Measurements from ENCODE around the gene ZNF385A.

The ZNF385A gene

DNA sequence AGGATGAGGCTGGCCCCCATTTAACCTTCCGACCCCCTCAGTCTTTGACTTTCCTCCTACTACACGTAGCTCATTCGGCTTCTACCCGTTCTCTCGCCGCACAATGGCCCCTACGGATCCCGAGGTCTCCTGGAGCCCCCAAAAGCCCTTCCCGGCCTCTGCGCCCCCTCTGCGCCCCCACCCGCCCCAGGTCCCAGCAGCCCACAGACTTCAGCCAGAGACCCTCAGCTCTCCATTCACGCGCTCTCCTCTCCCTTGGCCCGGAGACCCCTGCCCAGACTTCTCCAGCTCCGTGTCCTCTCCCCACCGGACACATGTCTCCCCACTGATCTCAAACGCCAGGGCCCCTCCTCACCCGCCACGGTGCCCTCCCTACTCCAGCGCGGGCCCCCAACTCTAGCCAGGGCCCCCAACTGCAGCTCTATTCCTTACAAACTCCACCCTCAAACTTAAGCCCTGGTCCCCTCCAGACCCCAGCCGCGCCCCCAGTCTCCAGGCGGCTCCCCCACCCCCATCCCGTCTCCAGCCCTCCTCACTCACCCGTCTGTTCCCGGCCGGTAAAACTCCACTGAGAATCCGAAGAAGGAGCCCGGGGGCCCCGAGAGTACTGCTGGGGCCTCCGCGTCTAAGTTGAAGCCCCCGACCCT lies 34.0 kb upstream of the ZNF385A start:
- Histone ChIP-seq H2AFZ (ENCODE audit: low read length) (no peak overlapping the region), H3K9me3 (ENCODE audit: low read length) (no peaks in the 10 kb centered on the region), H3F3A (ENCODE audit: insufficient read depth, low read length) (no peaks in the 10 kb centered on the region), H4K20me1 (ENCODE audit: insufficient read depth, low read length) (no peaks in the 10 kb centered on the region), H3K4me3 (ENCODE audit: low read depth, low read length, poor library complexity, severe bottlenecking) (no peak overlapping the region), H3K79me2 (ENCODE audit: insufficient read depth, low read length) (no peaks in the 10 kb centered on the region), H3K4me2 (ENCODE audit: low read length) (no peak overlapping the region), H3K27me3 (ENCODE audit: insufficient read depth, low read length) (peaks cover 16% of the 10 kb centered on the region; the same call in 1 of the 2 replicates), H3K4me1 (ENCODE audit: insufficient read depth, low read length, severe bottlenecking) (peaks cover under 1% of the 10 kb centered on the region), H3K27ac (ENCODE audit: low read depth, low read length, poor library complexity, severe bottlenecking) (no peak overlapping the region), H3K9ac (ENCODE audit: low read length) (no peak overlapping the region), H3K36me3 (ENCODE audit: insufficient read depth, low read length) (no peaks in the 10 kb centered on the region), H3K9me2 (ENCODE audit: low read depth, low read length) (no peaks in the 10 kb centered on the region)
- TF ChIP-seq EZH2 (IDR thresholded peaks at IDR 0.05; ENCODE audit: borderline replicate concordance, low read length) = no peak
- TF ChIP-seq, protein P1, sequence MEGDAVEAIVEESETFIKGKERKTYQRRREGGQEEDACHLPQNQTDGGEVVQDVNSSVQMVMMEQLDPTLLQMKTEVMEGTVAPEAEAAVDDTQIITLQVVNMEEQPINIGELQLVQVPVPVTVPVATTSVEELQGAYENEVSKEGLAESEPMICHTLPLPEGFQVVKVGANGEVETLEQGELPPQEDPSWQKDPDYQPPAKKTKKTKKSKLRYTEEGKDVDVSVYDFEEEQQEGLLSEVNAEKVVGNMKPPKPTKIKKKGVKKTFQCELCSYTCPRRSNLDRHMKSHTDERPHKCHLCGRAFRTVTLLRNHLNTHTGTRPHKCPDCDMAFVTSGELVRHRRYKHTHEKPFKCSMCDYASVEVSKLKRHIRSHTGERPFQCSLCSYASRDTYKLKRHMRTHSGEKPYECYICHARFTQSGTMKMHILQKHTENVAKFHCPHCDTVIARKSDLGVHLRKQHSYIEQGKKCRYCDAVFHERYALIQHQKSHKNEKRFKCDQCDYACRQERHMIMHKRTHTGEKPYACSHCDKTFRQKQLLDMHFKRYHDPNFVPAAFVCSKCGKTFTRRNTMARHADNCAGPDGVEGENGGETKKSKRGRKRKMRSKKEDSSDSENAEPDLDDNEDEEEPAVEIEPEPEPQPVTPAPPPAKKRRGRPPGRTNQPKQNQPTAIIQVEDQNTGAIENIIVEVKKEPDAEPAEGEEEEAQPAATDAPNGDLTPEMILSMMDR (IDR thresholded peaks at IDR 0.05; ENCODE audit: low read length) = no peak

DNA sequence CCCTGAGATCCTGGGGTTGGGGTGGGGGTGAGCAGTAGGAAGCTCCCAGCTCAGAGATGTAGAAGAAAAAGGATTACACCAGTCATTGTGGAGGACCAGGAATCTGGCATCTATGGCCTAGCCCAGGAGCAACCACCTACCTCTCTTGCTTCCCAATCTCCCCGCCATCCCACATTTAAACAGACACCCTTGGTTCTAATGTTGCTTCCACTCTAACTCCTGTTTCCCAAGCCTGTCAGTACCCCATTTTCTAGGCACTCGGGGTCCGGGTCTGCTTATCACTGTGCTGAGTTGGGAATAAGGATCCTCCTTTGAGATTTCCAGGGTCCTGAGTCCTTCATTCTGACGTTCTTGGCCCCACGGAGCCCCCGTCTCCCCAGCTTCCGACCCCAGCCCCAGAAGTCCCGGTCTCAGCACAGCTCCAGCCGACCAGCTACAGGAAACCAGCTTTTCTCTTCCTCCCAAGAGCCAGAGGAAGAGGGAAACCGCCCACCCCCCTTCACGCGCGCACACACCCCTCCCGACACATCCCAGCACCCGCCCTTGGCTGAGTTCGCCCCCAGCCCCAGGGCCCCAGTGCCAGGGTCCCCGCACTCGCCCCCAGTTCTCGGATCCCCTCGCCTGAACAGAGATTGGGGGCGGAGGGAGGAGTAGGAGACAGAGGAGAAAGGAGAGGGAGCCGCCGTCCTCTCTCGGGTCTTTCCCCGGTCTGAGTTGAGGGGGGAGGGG lies 33.3 kb upstream of the ZNF385A start:
- Histone ChIP-seq H3F3A (ENCODE audit: insufficient read depth, low read length) (no peaks in the 10 kb centered on the region), H3K9me3 (ENCODE audit: low read length) (no peaks in the 10 kb centered on the region), H3K4me1 (ENCODE audit: insufficient read depth, low read length, severe bottlenecking) (peaks cover 7% of the 10 kb centered on the region), H3K9me2 (ENCODE audit: low read depth, low read length) (no peaks in the 10 kb centered on the region), H3K9ac (ENCODE audit: low read length) (no peak overlapping the region), H3K79me2 (ENCODE audit: insufficient read depth, low read length) (no peaks in the 10 kb centered on the region), H3K4me3 (ENCODE audit: low read depth, low read length, poor library complexity, severe bottlenecking) (no peak overlapping the region), H3K27me3 (ENCODE audit: insufficient read depth, low read length) (peaks cover 16% of the 10 kb centered on the region; the same call in 1 of the 2 replicates), H3K36me3 (ENCODE audit: insufficient read depth, low read length) (no peaks in the 10 kb centered on the region), H3K4me2 (ENCODE audit: low read length) (no peak overlapping the region), H4K20me1 (ENCODE audit: insufficient read depth, low read length) (no peaks in the 10 kb centered on the region), H2AFZ (ENCODE audit: low read length) (no peak overlapping the region), H3K27ac (ENCODE audit: low read depth, low read length, poor library complexity, severe bottlenecking) (no peak overlapping the region)
- TF ChIP-seq, protein P1 (IDR thresholded peaks at IDR 0.05; ENCODE audit: low read length) = no peak
- TF ChIP-seq EZH2 (IDR thresholded peaks at IDR 0.05; ENCODE audit: borderline replicate concordance, low read length) = no peak

DNA sequence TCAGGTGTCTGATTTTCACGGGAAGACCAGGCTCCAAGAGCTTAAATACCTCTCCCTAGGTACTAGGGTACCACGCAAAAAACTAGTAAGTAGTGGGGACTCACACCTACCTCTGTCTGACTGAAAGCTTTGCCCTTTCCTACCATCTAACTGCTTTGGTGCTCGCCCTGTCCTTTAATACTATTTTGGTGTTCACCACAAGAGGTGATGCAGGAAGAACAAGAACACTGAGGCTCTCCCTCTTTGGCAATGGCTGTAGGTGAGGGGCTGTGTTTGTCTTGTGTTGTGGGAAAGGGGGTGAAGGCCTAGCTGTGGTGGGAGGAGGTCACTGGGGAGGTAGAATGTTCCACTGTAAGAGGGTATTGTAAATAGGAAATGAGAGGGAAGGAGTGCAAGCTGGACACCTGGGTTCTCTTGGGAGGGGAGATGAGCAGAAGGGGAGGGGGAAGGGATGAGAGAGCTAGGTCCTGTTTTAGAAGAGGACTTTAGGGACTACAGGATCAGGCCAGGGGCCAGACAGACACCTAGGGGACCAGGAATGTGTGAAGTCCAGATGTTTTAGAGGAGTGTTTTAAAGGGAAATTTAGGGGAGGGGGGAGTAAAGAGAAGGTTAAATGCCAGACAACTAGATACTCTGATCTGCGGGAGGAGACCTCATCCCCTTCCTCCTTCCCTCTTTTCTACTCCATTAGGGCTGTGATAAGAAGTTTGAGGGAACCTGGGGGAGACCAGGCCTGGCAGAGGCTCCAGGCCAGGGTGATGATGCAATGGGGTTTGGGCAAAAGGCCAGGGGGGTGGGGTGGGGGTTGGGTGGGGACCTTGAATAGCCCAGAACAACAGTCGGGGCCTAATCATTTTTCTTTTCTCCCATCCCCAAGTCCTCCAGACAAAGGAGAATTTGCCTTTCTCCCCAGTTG lies 32.4 kb upstream of the ZNF385A start:
- Histone ChIP-seq H3K27ac (ENCODE audit: low read depth, low read length, poor library complexity, severe bottlenecking) (no peak overlapping the region), H3K4me1 (ENCODE audit: insufficient read depth, low read length, severe bottlenecking) (peaks cover 9% of the 10 kb centered on the region), H4K20me1 (ENCODE audit: insufficient read depth, low read length) (no peaks in the 10 kb centered on the region), H3K9me3 (ENCODE audit: low read length) (no peaks in the 10 kb centered on the region), H3K9ac (ENCODE audit: low read length) (no peak overlapping the region), H3K9me2 (ENCODE audit: low read depth, low read length) (no peaks in the 10 kb centered on the region), H3K4me2 (ENCODE audit: low read length) (no peak overlapping the region), H3K27me3 (ENCODE audit: insufficient read depth, low read length) (peaks cover 10% of the 10 kb centered on the region; the same call in 1 of the 2 replicates), H3K4me3 (ENCODE audit: low read depth, low read length, poor library complexity, severe bottlenecking) (no peak overlapping the region), H3K36me3 (ENCODE audit: insufficient read depth, low read length) (no peaks in the 10 kb centered on the region), H3K79me2 (ENCODE audit: insufficient read depth, low read length) (no peaks in the 10 kb centered on the region), H3F3A (ENCODE audit: insufficient read depth, low read length) (no peaks in the 10 kb centered on the region), H2AFZ (ENCODE audit: low read length) (no peak overlapping the region)
- no peak for TF ChIP-seq EZH2 (IDR thresholded peaks at IDR 0.05; ENCODE audit: borderline replicate concordance, low read length)
- TF ChIP-seq, protein P1 (IDR thresholded peaks at IDR 0.05; ENCODE audit: low read length) = no peak
